ENCODE results near the gene CLCNKA. TPM values are rescaled to one million over a fixed set of nuclear protein-coding genes. Genes with fewer than 3 reads are reported as not detected.

CLCNKA gene
- total RNA-seq, 1 experiment from 2014 or later: 0.10 TPM

GRCh38 chr1:16063226-16063829 is 41.5 kb downstream of the CLCNKA start:
- no peak overlapping the region for H2AFZ ChIP-seq (ENCODE audit: low read depth, low read length, poor library complexity, severe bottlenecking)
- no peaks in the 10 kb centered on the region for H4K20me1 ChIP-seq (ENCODE audit: insufficient read depth)
- H3K27ac ChIP-seq (ENCODE audit: low read depth, low read length): no peak overlapping the region
- H3K9ac ChIP-seq (ENCODE audit: low read length): no peak overlapping the region
- CTCF ChIA-PET: interaction anchor here (1.7 kb wide), 1 partner anchor 10 kb away, joined by 5 read pairs; the partner anchor contains the start of gene FAM131C
- RAD21 ChIA-PET (ENCODE audit: low non-redundant PET in 1 of 2, low total read pairs in 2 of 2, uncharacterized antibody in 2 of 2, unreplicated experiment in 2 of 2): no interaction called here
- no peaks in the 10 kb centered on the region for H3K9me2 ChIP-seq (ENCODE audit: insufficient read depth)
- intact Hi-C loops (cut with micrococcal nuclease): no loop called here
- no peak for DNase-seq (ENCODE audit: low read depth, low spot score)
- H3K27me3 ChIP-seq (ENCODE audit: insufficient read depth, low read length): no peaks in the 10 kb centered on the region
- no peaks in the 10 kb centered on the region for H3K79me2 ChIP-seq (ENCODE audit: insufficient read depth, low read length)
- H3K36me3 ChIP-seq (ENCODE audit: control insufficient read depth in 1 of 2, insufficient read depth in 2 of 2, low read length in 2 of 2): no peaks in the 10 kb centered on the region
- BruUV-seq (replicated peaks): no TSS peak
- H3K4me3 ChIP-seq (replicated peaks in 1 of 2; ENCODE audit: low read depth in 1 of 2, low read length in 2 of 2): no peak overlapping the region
- H3K9me3 ChIP-seq (ENCODE audit: control insufficient read depth in 1 of 2, insufficient read depth in 1 of 2, low read depth in 1 of 2, low read length in 2 of 2): no peaks in the 10 kb centered on the region
- no peak overlapping the region for H3K4me2 ChIP-seq (ENCODE audit: low read length)
- TF ChIP-seq REST (IDR thresholded peaks at IDR 0.05; ENCODE audit: low read depth): no peak
- TF ChIP-seq TCF7L2 (IDR thresholded peaks at IDR 0.05; ENCODE audit: borderline replicate concordance, extremely low read depth, insufficient read depth, insufficient read length): no peak
- TF ChIP-seq ELF1 (IDR thresholded peaks at IDR 0.05; ENCODE audit: borderline replicate concordance, low read depth): no peak
- TF ChIP-seq YY1 (IDR thresholded peaks at IDR 0.05; ENCODE audit: extremely low read depth, insufficient replicate concordance, low read depth, low read length): no peak
- TF ChIP-seq ATF3 (IDR thresholded peaks at IDR 0.05): no peak
- TF ChIP-seq JUND (IDR thresholded peaks at IDR 0.05): no peak
- TF ChIP-seq EZH2phosphoT487 (IDR thresholded peaks at IDR 0.05; ENCODE audit: borderline replicate concordance): no peak
- no peak for TF ChIP-seq EZH2 (IDR thresholded peaks at IDR 0.05)
- no peak for TF ChIP-seq CEBPB (IDR thresholded peaks at IDR 0.05; ENCODE audit: low read depth)
- TF ChIP-seq EGR1 (IDR thresholded peaks at IDR 0.05; ENCODE audit: low read depth): no peak
- TF ChIP-seq RAD21 (IDR thresholded peaks at IDR 0.05; ENCODE audit: low read depth): no peak
- TF ChIP-seq SP1 (IDR thresholded peaks at IDR 0.05; ENCODE audit: low read depth): no peak
- no peak for TF ChIP-seq MAX (IDR thresholded peaks at IDR 0.05)
- no peak for ATAC-seq
- H3K4me1 ChIP-seq (ENCODE audit: control insufficient read depth in 1 of 2, insufficient read depth in 2 of 2, low read length in 2 of 2): peaks cover 5 to 9% of the 10 kb centered on the region in 2 experiments; a peak in 3 of 4 replicates
- POLR2A ChIA-PET: no interaction called here
